Vagina (tissue), 2 donors: ENCODE results near the gene HERC5. TPM values are rescaled to one million over a fixed set of nuclear protein-coding genes. Genes with fewer than 3 reads are reported as not detected.

Experiments
- DNase-seq, 2 donors: peaks; one replicate each; pipeline ENCODE4 v3.0.0-alpha.2; 2017; ENCODE audit errors: extremely low spot score in 2 of 2
- H3K27ac ChIP-seq: fragments of 200-600 bp; sonication (generic); one replicate; pipeline ENCODE4 v1.5.1; 2019
- H3K27me3 ChIP-seq: fragments of 200-600 bp; sonication (generic); one replicate; pipeline ENCODE4 v1.5.1; 2019
- H3K36me3 ChIP-seq, 2 donors: fragments of 200-600 bp; sonication (generic); one replicate each; pipeline ENCODE4 v1.5.1; 2017 to 2019
- H3K4me1 ChIP-seq: fragments of 200-600 bp; sonication (generic); one replicate; pipeline ENCODE4 v1.5.1; 2019
- H3K4me3 ChIP-seq, 2 donors: fragments of 200-600 bp; sonication (generic); 1 replicate in 1 of 2; 2 replicates in 1 of 2; pipeline ENCODE4 v1.5.1; 2016 to 2019
- H3K9me3 ChIP-seq: fragments of 200-600 bp; sonication (generic); one replicate; pipeline ENCODE4 v1.5.1; 2019
- CTCF ChIP-seq, 3 experiments: fragments of 450-650 bp in 2 of 3; fragments of 200-600 bp in 1 of 3; sonication (generic) in 1 of 3; IDR thresholded peaks; one replicate each; pipeline ENCODE4 v1.5.1; 2017 to 2019; ENCODE audit warnings: antibody characterized with exemption in 3 of 3, mild to moderate bottlenecking in 2 of 3, moderate library complexity in 2 of 3
- POLR2A ChIP-seq, 2 donors: fragments of 450-650 bp; IDR thresholded peaks; one replicate each; pipeline ENCODE4 v1.6.1; 2017; ENCODE audit warnings: antibody characterized with exemption in 2 of 2, mild to moderate bottlenecking in 2 of 2, moderate library complexity in 2 of 2
- POLR2AphosphoS5 ChIP-seq, 2 donors: sonication (generic); formaldehyde crosslinking; IDR thresholded peaks; one replicate each; pipeline ENCODE4 v1.9.0; 2017; ENCODE audit warnings: antibody characterized with exemption in 2 of 2, mild to moderate bottlenecking in 2 of 2, low read depth in 1 of 2; ENCODE audit not compliant: insufficient read depth in 1 of 2
- intact Hi-C: fragments of 100-400 bp; cut with DNase I; formaldehyde crosslinking; loops from one replicate; pipeline ENCODE4 v1.15.1; 2023
- total RNA-seq: library from RNA; depleted of rRNA; stranded (reverse); fragments of >200 nt; gene quantifications from one replicate; pipeline ENCODE4 v1.2.3, GENCODE V29; 2016

Gene HERC5
- total RNA-seq, 1 donor from 2014 or later, result 5.4 TPM

- no peak overlapping the region for H3K27ac ChIP-seq
- H3K36me3 ChIP-seq, result no peaks in the 10 kb centered on the region
- no peaks in the 10 kb centered on the region for H3K9me3 ChIP-seq
- no peak overlapping the region for H3K4me3 ChIP-seq
- TF ChIP-seq POLR2A (IDR thresholded peaks at IDR 0.05) (no peak), POLR2AphosphoS5 (IDR thresholded peaks at IDR 0.05; ENCODE audit: insufficient read depth in 1 of 2, low read depth in 1 of 2) (no peak), CTCF (IDR thresholded peaks at IDR 0.05) (no peak)
- intact Hi-C loops, result no loop called here
- H3K27me3 ChIP-seq, result no peaks in the 10 kb centered on the region
- no peaks in the 10 kb centered on the region for H3K4me1 ChIP-seq
- DNase-seq, result no peak
These were observed 92.9 kb downstream of the HERC5 start for GRCh38 chr4:88549815-88550214.

Other genes starting within 250 kb of the HERC5 start
- 22.8 TPM for gene PPM1K, start 172.6 kb upstream of the HERC5 start, total RNA-seq
- 14.5 TPM for gene HERC6, start 78.3 kb upstream of the HERC5 start, total RNA-seq
- gene PYURF, start 66.7 kb downstream of the HERC5 start, total RNA-seq, result 121 TPM
- 32.9 TPM for gene HERC3, start 135.4 kb downstream of the HERC5 start, total RNA-seq
- gene NAP1L5, start 240.7 kb downstream of the HERC5 start, total RNA-seq, result 9.1 TPM